Memory B cell (primary cell): ENCODE measurements around the gene FMN2.

Experiments used
- ATAC-seq: fragments of 150-1000 bp; cut with Tn5 transposase; 2 replicates; pipeline ENCODE4 v1.10.0; 2021; ENCODE audit warnings: low read depth, mild to moderate bottlenecking, moderate library complexity
- DNase-seq, 2 donors: peaks; one replicate each; pipeline ENCODE4 v3.0.0; 2022; ENCODE audit warnings: low spot score in 2 of 2
- H3K27ac Mint-ChIP-seq: one replicate; pipeline ENCODE4 v1.8.0; 2022; ENCODE audit warnings: mild to moderate bottlenecking, moderate library complexity, mixed read lengths
- H3K27me3 Mint-ChIP-seq: one replicate; pipeline ENCODE4 v1.8.0; 2022; ENCODE audit warnings: mixed read lengths
- H3K36me3 Mint-ChIP-seq: one replicate; pipeline ENCODE4 v1.8.0; 2022; ENCODE audit warnings: mild to moderate bottlenecking, mixed read lengths
- H3K4me1 Mint-ChIP-seq: one replicate; pipeline ENCODE4 v1.8.0; 2022; ENCODE audit warnings: mixed read lengths
- H3K4me3 Mint-ChIP-seq: one replicate; pipeline ENCODE4 v1.8.0; 2022; ENCODE audit warnings: mild to moderate bottlenecking, moderate library complexity, mixed read lengths
- H3K9me3 Mint-ChIP-seq: one replicate; pipeline ENCODE4 v1.8.0; 2022; ENCODE audit warnings: mixed read lengths

Gene FMN2

GRCh38 chr1:240503036-240503435 lies 411.4 kb downstream of the FMN2 start:
- Mint-ChIP-seq H3K27ac (no peak overlapping the region), H3K4me1 (no peaks in the 10 kb centered on the region), H3K4me3 (no peak overlapping the region), H3K36me3 (no peaks in the 10 kb centered on the region), H3K9me3 (no peaks in the 10 kb centered on the region), H3K27me3 (peaks cover 2% of the 10 kb centered on the region)
- DNase-seq: no peak
- ATAC-seq: no peak

GRCh38 chr1:240503558-240503957 lies 411.9 kb downstream of the FMN2 start:
- H3K27me3 Mint-ChIP-seq: peaks cover 2% of the 10 kb centered on the region
- no peak overlapping the region for H3K4me3 Mint-ChIP-seq
- no peak overlapping the region for H3K27ac Mint-ChIP-seq
- DNase-seq (no peak), ATAC-seq (no peak)
- no peaks in the 10 kb centered on the region for H3K4me1 Mint-ChIP-seq
- no peaks in the 10 kb centered on the region for H3K36me3 Mint-ChIP-seq
- no peaks in the 10 kb centered on the region for H3K9me3 Mint-ChIP-seq

GRCh38 chr1:240506176-240506575 lies 414.5 kb downstream of the FMN2 start:
- H3K27ac Mint-ChIP-seq: no peak overlapping the region
- DNase-seq (no peak), ATAC-seq (no peak)
- H3K27me3 Mint-ChIP-seq: peaks cover 2% of the 10 kb centered on the region
- no peak overlapping the region for H3K4me3 Mint-ChIP-seq
- H3K36me3 Mint-ChIP-seq: no peaks in the 10 kb centered on the region
- no peaks in the 10 kb centered on the region for H3K9me3 Mint-ChIP-seq
- H3K4me1 Mint-ChIP-seq: no peaks in the 10 kb centered on the region

GRCh38 chr1:240508201-240508600 lies 416.5 kb downstream of the FMN2 start:
- Mint-ChIP-seq H3K9me3 (peaks cover 2% of the 10 kb centered on the region), H3K36me3 (no peaks in the 10 kb centered on the region), H3K27me3 (peaks cover 3% of the 10 kb centered on the region), H3K4me1 (no peaks in the 10 kb centered on the region), H3K4me3 (no peak overlapping the region), H3K27ac (no peak overlapping the region)
- ATAC-seq: no peak
- no peak for DNase-seq

GRCh38 chr1:240508950-240509349 lies 417.3 kb downstream of the FMN2 start:
- Mint-ChIP-seq H3K9me3 (peaks cover 2% of the 10 kb centered on the region), H3K4me3 (no peak overlapping the region), H3K36me3 (no peaks in the 10 kb centered on the region), H3K4me1 (no peaks in the 10 kb centered on the region), H3K27ac (no peak overlapping the region), H3K27me3 (peaks cover 3% of the 10 kb centered on the region)
- ATAC-seq (no peak), DNase-seq (no peak)

GRCh38 chr1:240511789-240512188 lies 420.1 kb downstream of the FMN2 start:
- no peak for ATAC-seq
- DNase-seq: no peak
- H3K9me3 Mint-ChIP-seq: peaks cover 2% of the 10 kb centered on the region
- no peak overlapping the region for H3K4me3 Mint-ChIP-seq
- no peak overlapping the region for H3K27ac Mint-ChIP-seq
- no peaks in the 10 kb centered on the region for H3K36me3 Mint-ChIP-seq
- H3K4me1 Mint-ChIP-seq: no peaks in the 10 kb centered on the region
- H3K27me3 Mint-ChIP-seq: peaks cover 3% of the 10 kb centered on the region

- no peak for ATAC-seq
- no peaks in the 10 kb centered on the region for H3K36me3 Mint-ChIP-seq
- no peak for DNase-seq
- peaks cover 2% of the 10 kb centered on the region for H3K9me3 Mint-ChIP-seq
- H3K4me1 Mint-ChIP-seq: no peaks in the 10 kb centered on the region
- H3K27me3 Mint-ChIP-seq: peaks cover 1% of the 10 kb centered on the region
- no peak overlapping the region for H3K27ac Mint-ChIP-seq
- H3K4me3 Mint-ChIP-seq: no peak overlapping the region
Measured at GRCh38 chr1:240515505-240515904, 423.8 kb downstream of the FMN2 start.

GRCh38 chr1:240516069-240516468 lies 424.4 kb downstream of the FMN2 start:
- no peak for DNase-seq
- Mint-ChIP-seq H3K4me3 (no peak overlapping the region), H3K27me3 (peaks cover 1% of the 10 kb centered on the region), H3K9me3 (peaks cover 2% of the 10 kb centered on the region), H3K27ac (no peak overlapping the region), H3K36me3 (no peaks in the 10 kb centered on the region), H3K4me1 (no peaks in the 10 kb centered on the region)
- ATAC-seq: no peak

- ATAC-seq (no peak), DNase-seq (no peak)
- peaks cover 1% of the 10 kb centered on the region for H3K27me3 Mint-ChIP-seq
- peaks cover 2% of the 10 kb centered on the region for H3K9me3 Mint-ChIP-seq
- no peak overlapping the region for H3K4me3 Mint-ChIP-seq
- H3K4me1 Mint-ChIP-seq: no peaks in the 10 kb centered on the region
- no peaks in the 10 kb centered on the region for H3K36me3 Mint-ChIP-seq
- H3K27ac Mint-ChIP-seq: no peak overlapping the region
Measured at GRCh38 chr1:240517891-240518290, 426.2 kb downstream of the FMN2 start.

GRCh38 chr1:240522122-240522822 lies 430.6 kb downstream of the FMN2 start:
- Mint-ChIP-seq H3K4me1 (no peaks in the 10 kb centered on the region), H3K36me3 (no peaks in the 10 kb centered on the region), H3K27me3 (no peaks in the 10 kb centered on the region), H3K27ac (no peak overlapping the region), H3K4me3 (no peak overlapping the region), H3K9me3 (no peaks in the 10 kb centered on the region)
- DNase-seq (no peak), ATAC-seq (no peak)

- ATAC-seq: no peak
- Mint-ChIP-seq H3K27me3 (no peaks in the 10 kb centered on the region), H3K27ac (no peak overlapping the region)
Measured at GRCh38 chr1:240524356-240525069, 432.8 kb downstream of the FMN2 start.

More at GRCh38 chr1:240524356-240525069, 432.8 kb downstream of the FMN2 start:
- Mint-ChIP-seq H3K36me3 (no peaks in the 10 kb centered on the region), H3K4me1 (no peaks in the 10 kb centered on the region), H3K9me3 (no peaks in the 10 kb centered on the region), H3K4me3 (no peak overlapping the region)
- DNase-seq: no peak
